Adrenal gland (tissue), 5 donors: ENCODE measurements around the gene CCR7.

Source experiments
- POLR2A ChIP-seq, 2 donors: fragments of 450-650 bp; IDR thresholded peaks; one replicate each; pipeline ENCODE4 v1.6.1; 2017; ENCODE audit warnings: antibody characterized with exemption in 2 of 2, mild to moderate bottlenecking in 2 of 2, moderate library complexity in 1 of 2
- TF ChIP-seq, protein P1 (sequence below), 6 experiments: fragments of 450-650 bp in 4 of 6; fragments of 200-600 bp in 2 of 6; sonication (generic) in 1 of 6; IDR thresholded peaks; 1 replicate in 5 of 6; 2 replicates in 1 of 6; pipeline versions ENCODE4 v1.5.1 to v1.8.0; 2016 to 2021; ENCODE audit warnings: antibody characterized with exemption in 6 of 6, mild to moderate bottlenecking in 2 of 6, moderate library complexity in 1 of 6
- donor health status: DM: no; HTN: no; CAD: no.

DNA sequence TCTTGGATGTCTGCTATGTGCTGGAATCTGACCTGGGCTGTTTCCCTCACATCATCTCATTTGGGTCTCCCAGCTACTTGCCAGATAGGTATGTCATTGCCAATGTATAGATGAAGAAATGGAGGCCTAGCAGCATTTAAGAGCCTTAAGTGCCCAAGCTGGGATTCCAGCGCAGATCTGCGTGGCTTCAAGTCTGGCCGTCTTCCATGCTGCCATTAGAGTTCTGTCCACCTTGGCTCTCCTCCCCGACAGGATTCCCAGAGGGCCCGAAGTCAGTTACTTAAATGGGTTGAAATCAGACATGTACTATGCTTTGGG is 33.0 kb upstream of the CCR7 start:
- TF ChIP-seq, protein P1, sequence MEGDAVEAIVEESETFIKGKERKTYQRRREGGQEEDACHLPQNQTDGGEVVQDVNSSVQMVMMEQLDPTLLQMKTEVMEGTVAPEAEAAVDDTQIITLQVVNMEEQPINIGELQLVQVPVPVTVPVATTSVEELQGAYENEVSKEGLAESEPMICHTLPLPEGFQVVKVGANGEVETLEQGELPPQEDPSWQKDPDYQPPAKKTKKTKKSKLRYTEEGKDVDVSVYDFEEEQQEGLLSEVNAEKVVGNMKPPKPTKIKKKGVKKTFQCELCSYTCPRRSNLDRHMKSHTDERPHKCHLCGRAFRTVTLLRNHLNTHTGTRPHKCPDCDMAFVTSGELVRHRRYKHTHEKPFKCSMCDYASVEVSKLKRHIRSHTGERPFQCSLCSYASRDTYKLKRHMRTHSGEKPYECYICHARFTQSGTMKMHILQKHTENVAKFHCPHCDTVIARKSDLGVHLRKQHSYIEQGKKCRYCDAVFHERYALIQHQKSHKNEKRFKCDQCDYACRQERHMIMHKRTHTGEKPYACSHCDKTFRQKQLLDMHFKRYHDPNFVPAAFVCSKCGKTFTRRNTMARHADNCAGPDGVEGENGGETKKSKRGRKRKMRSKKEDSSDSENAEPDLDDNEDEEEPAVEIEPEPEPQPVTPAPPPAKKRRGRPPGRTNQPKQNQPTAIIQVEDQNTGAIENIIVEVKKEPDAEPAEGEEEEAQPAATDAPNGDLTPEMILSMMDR (IDR thresholded peaks at IDR 0.05): no peak
- no peak for TF ChIP-seq POLR2A (IDR thresholded peaks at IDR 0.05)
